ENCODE results near the gene DXO. TPM values are rescaled to one million over a fixed set of nuclear protein-coding genes. Genes with fewer than 3 reads are reported as not detected.
"Not testable (repeated sequence)": the region's sequence is repeated elsewhere in the genome, so short reads cannot be mapped to it uniquely, and the experiment has no call there.

The DXO gene
- total RNA-seq, 1 experiment from 2014 or later: 16.4 TPM

DNA sequence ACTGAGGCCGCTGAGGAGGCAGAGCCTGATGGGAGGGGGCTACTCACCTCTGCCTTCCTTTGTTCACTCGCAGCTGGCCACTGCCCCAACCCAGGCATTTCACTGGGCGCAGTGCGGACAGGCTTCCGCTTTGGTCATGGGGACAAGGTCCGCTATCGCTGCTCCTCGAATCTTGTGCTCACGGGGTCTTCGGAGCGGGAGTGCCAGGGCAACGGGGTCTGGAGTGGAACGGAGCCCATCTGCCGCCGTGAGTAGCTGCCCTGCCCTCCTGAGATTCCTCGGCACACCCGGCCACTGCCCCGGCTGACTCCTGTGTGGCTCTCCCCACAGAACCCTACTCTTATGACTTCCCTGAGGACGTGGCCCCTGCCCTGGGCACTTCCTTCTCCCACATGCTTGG lies 38.4 kb downstream of the DXO start:
- Histone ChIP-seq H3K9me2 (ENCODE audit: insufficient read depth) (no peaks in the 10 kb centered on the region), H2AFZ (ENCODE audit: low read depth, low read length, poor library complexity, severe bottlenecking) (no peak overlapping the region), H3K36me3 (ENCODE audit: control insufficient read depth in 1 of 2, insufficient read depth in 2 of 2, low read length in 2 of 2) (no peaks in the 10 kb centered on the region), H3K4me1 (ENCODE audit: control insufficient read depth in 1 of 2, insufficient read depth in 2 of 2, low read length in 2 of 2) (peaks cover 0 to 3% of the 10 kb centered on the region in 2 experiments; a peak in 2 of 4 replicates), H3K9me3 (ENCODE audit: control insufficient read depth in 1 of 2, insufficient read depth in 1 of 2, low read depth in 1 of 2, low read length in 2 of 2) (no peaks in the 10 kb centered on the region), H3K4me2 (ENCODE audit: low read length) (no peak overlapping the region), H4K20me1 (ENCODE audit: insufficient read depth) (no peaks in the 10 kb centered on the region), H3K79me2 (ENCODE audit: insufficient read depth, low read length) (no peaks in the 10 kb centered on the region), H3K27ac (ENCODE audit: low read depth, low read length) (no peak overlapping the region), H3K4me3 (replicated peaks in 1 of 2; ENCODE audit: low read depth in 1 of 2, low read length in 2 of 2) (no peak overlapping the region), H3K9ac (ENCODE audit: low read length) (no peak overlapping the region), H3K27me3 (ENCODE audit: insufficient read depth, low read length) (no peaks in the 10 kb centered on the region)
- no peak for ATAC-seq
- BruUV-seq (replicated peaks): no TSS peak
- intact Hi-C loops (cut with micrococcal nuclease): no loop called here
- TF ChIP-seq CBX3 (IDR thresholded peaks at IDR 0.05; ENCODE audit: low read depth) (no peak), EZH2phosphoT487 (IDR thresholded peaks at IDR 0.05; ENCODE audit: borderline replicate concordance) (no peak), EZH2 (IDR thresholded peaks at IDR 0.05) (no peak), ELF1 (IDR thresholded peaks at IDR 0.05; ENCODE audit: borderline replicate concordance, low read depth) (no peak), POLR2AphosphoS5 (IDR thresholded peaks at IDR 0.05; ENCODE audit: low read depth, low read length) (no peak), SP1 (IDR thresholded peaks at IDR 0.05; ENCODE audit: low read depth) (no peak), ZFX (IDR thresholded peaks at IDR 0.05) (no peak), TCF7L2 (IDR thresholded peaks at IDR 0.05; ENCODE audit: borderline replicate concordance, extremely low read depth, insufficient read depth, insufficient read length) (no peak), FOSL1 (IDR thresholded peaks at IDR 0.05; ENCODE audit: low read depth) (no peak), SIN3A (IDR thresholded peaks at IDR 0.05; ENCODE audit: low read depth) (no peak), EGR1 (IDR thresholded peaks at IDR 0.05; ENCODE audit: low read depth) (no peak), JUND (IDR thresholded peaks at IDR 0.05) (no peak), CEBPB (IDR thresholded peaks at IDR 0.05; ENCODE audit: low read depth) (no peak), RAD21 (IDR thresholded peaks at IDR 0.05; ENCODE audit: low read depth) (no peak), SRF (IDR thresholded peaks at IDR 0.05; ENCODE audit: low read depth) (no peak), ZNF274 (IDR thresholded peaks at IDR 0.05; ENCODE audit: low read depth, low read length) (no peak)
- TF ChIP-seq, protein P1, sequence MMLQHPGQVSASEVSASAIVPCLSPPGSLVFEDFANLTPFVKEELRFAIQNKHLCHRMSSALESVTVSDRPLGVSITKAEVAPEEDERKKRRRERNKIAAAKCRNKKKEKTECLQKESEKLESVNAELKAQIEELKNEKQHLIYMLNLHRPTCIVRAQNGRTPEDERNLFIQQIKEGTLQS (IDR thresholded peaks at IDR 0.05): no peak
- TF ChIP-seq, protein P2, sequence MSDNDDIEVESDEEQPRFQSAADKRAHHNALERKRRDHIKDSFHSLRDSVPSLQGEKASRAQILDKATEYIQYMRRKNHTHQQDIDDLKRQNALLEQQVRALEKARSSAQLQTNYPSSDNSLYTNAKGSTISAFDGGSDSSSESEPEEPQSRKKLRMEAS (IDR thresholded peaks at IDR 0.05): no peak
- TF ChIP-seq, protein P3, sequence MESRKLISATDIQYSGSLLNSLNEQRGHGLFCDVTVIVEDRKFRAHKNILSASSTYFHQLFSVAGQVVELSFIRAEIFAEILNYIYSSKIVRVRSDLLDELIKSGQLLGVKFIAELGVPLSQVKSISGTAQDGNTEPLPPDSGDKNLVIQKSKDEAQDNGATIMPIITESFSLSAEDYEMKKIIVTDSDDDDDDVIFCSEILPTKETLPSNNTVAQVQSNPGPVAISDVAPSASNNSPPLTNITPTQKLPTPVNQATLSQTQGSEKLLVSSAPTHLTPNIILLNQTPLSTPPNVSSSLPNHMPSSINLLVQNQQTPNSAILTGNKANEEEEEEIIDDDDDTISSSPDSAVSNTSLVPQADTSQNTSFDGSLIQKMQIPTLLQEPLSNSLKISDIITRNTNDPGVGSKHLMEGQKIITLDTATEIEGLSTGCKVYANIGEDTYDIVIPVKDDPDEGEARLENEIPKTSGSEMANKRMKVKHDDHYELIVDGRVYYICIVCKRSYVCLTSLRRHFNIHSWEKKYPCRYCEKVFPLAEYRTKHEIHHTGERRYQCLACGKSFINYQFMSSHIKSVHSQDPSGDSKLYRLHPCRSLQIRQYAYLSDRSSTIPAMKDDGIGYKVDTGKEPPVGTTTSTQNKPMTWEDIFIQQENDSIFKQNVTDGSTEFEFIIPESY (IDR thresholded peaks at IDR 0.05; ENCODE audit: extremely low read depth, insufficient replicate concordance, low read length): no peak
- TF ChIP-seq, protein P4, sequence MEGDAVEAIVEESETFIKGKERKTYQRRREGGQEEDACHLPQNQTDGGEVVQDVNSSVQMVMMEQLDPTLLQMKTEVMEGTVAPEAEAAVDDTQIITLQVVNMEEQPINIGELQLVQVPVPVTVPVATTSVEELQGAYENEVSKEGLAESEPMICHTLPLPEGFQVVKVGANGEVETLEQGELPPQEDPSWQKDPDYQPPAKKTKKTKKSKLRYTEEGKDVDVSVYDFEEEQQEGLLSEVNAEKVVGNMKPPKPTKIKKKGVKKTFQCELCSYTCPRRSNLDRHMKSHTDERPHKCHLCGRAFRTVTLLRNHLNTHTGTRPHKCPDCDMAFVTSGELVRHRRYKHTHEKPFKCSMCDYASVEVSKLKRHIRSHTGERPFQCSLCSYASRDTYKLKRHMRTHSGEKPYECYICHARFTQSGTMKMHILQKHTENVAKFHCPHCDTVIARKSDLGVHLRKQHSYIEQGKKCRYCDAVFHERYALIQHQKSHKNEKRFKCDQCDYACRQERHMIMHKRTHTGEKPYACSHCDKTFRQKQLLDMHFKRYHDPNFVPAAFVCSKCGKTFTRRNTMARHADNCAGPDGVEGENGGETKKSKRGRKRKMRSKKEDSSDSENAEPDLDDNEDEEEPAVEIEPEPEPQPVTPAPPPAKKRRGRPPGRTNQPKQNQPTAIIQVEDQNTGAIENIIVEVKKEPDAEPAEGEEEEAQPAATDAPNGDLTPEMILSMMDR (IDR thresholded peaks at IDR 0.05 in 2 of 3, conservative IDR thresholded peaks at IDR 0.05 in 1 of 3; ENCODE audit: borderline replicate concordance in 1 of 3, insufficient read depth in 1 of 3, low read depth in 2 of 3, low read length in 2 of 3): no peak
- ChIA-PET RAD21 (ENCODE audit: low non-redundant PET in 1 of 2, low total read pairs in 2 of 2, uncharacterized antibody in 2 of 2, unreplicated experiment in 2 of 2) (no interaction called here), POLR2A (no interaction called here), CTCF (no interaction called here)
- DNase-seq (ENCODE audit: low read depth, low spot score): no peak

DNA sequence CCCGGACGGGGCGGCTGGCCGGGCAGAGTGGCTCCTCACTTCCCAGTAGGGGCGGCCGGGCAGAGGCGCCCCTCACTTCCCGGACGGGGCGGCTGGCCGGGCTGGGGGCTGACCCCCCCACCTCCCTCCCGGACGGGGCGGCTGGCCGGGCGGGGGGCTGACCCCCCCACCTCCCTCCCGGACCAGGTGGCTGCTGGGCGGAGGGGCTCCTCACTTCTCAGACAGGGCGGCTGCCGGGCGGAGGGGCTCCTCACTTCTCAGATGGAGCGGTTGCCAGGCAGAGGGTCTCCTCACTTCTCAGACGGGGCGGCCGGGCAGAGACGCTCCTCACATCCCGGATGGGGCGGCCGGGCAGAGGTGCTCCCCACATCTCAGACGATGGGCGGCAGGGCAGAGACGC lies 39.8 kb downstream of the DXO start:
- not testable (repeated sequence) for H3K36me3 ChIP-seq (ENCODE audit: control insufficient read depth in 1 of 2, insufficient read depth in 2 of 2, low read length in 2 of 2); H3K79me2 ChIP-seq (ENCODE audit: insufficient read depth, low read length)

More for the DNA sequence above, 39.8 kb downstream of the DXO start:
- H3K9me2 ChIP-seq (ENCODE audit: insufficient read depth); POLR2A ChIA-PET; H2AFZ ChIP-seq (ENCODE audit: low read depth, low read length, poor library complexity, severe bottlenecking); CTCF ChIA-PET; H3K9ac ChIP-seq (ENCODE audit: low read length); intact Hi-C loops (cut with micrococcal nuclease); RAD21 ChIA-PET (ENCODE audit: low non-redundant PET in 1 of 2, low total read pairs in 2 of 2, uncharacterized antibody in 2 of 2, unreplicated experiment in 2 of 2); H3K9me3 ChIP-seq (ENCODE audit: control insufficient read depth in 1 of 2, insufficient read depth in 1 of 2, low read depth in 1 of 2, low read length in 2 of 2); ATAC-seq; H3K27ac ChIP-seq (ENCODE audit: low read depth, low read length); H3K27me3 ChIP-seq (ENCODE audit: insufficient read depth, low read length); BruUV-seq (replicated peaks); DNase-seq (ENCODE audit: low read depth, low spot score); H3K4me3 ChIP-seq (replicated peaks in 1 of 2; ENCODE audit: low read depth in 1 of 2, low read length in 2 of 2); H3K4me1 ChIP-seq (ENCODE audit: control insufficient read depth in 1 of 2, insufficient read depth in 2 of 2, low read length in 2 of 2); H4K20me1 ChIP-seq (ENCODE audit: insufficient read depth); H3K4me2 ChIP-seq (ENCODE audit: low read length): not testable (repeated sequence)
